ENCODE measurements around the gene THADA. TPM values are rescaled to one million over a fixed set of nuclear protein-coding genes. Genes with fewer than 3 reads are reported as not detected.

THADA gene
- total RNA-seq, 1 donor from 2014 or later = 18.4 TPM

GRCh38 chr2:43518181-43518580 is 77.7 kb downstream of the THADA start:
- intact Hi-C loops (cut with DNase I) = no loop called here
- no peak for DNase-seq (ENCODE audit: low spot score)

- intact Hi-C loops (cut with DNase I) = no loop called here
Measured at GRCh38 chr2:43515807-43516497, 79.9 kb downstream of the THADA start.

GRCh38 chr2:43515248-43515647 is 80.6 kb downstream of the THADA start:
- intact Hi-C loops (cut with DNase I) = no loop called here
- no peak for DNase-seq (ENCODE audit: low spot score)

More at GRCh38 chr2:43515807-43516497, 79.9 kb downstream of the THADA start:
- no peak for DNase-seq (ENCODE audit: low spot score)

GRCh38 chr2:43513796-43514195 is 82.0 kb downstream of the THADA start:
- intact Hi-C loops (cut with DNase I) = no loop called here

GRCh38 chr2:43513216-43513615 is 82.6 kb downstream of the THADA start:
- DNase-seq (ENCODE audit: low spot score) = no peak
- intact Hi-C loops (cut with DNase I) = no loop called here

More at GRCh38 chr2:43513796-43514195, 82.0 kb downstream of the THADA start:
- no peak for DNase-seq (ENCODE audit: low spot score)

GRCh38 chr2:43511199-43511598 is 84.6 kb downstream of the THADA start:
- no peak for DNase-seq (ENCODE audit: low spot score)
- intact Hi-C loops (cut with DNase I) = no loop called here

- no peak for DNase-seq (ENCODE audit: low spot score)
Measured at GRCh38 chr2:43509886-43510285, 86.0 kb downstream of the THADA start.

GRCh38 chr2:43508209-43508608 is 87.6 kb downstream of the THADA start:
- intact Hi-C loops (cut with DNase I) = no loop called here
- DNase-seq (ENCODE audit: low spot score) = no peak

More at GRCh38 chr2:43509886-43510285, 86.0 kb downstream of the THADA start:
- intact Hi-C loops (cut with DNase I) = no loop called here

GRCh38 chr2:43507137-43507536 is 88.7 kb downstream of the THADA start:
- intact Hi-C loops (cut with DNase I) = no loop called here

GRCh38 chr2:43495727-43496126 is 100.1 kb downstream of the THADA start:
- intact Hi-C loops (cut with DNase I) = no loop called here
- DNase-seq (ENCODE audit: low spot score) = no peak

More at GRCh38 chr2:43507137-43507536, 88.7 kb downstream of the THADA start:
- DNase-seq (ENCODE audit: low spot score) = no peak

- no peak for DNase-seq (ENCODE audit: low spot score)
- intact Hi-C loops (cut with DNase I) = no loop called here
Measured at GRCh38 chr2:43493954-43494353, 101.9 kb downstream of the THADA start.

- no peak for DNase-seq (ENCODE audit: low spot score)
- intact Hi-C loops (cut with DNase I) = no loop called here
Measured at GRCh38 chr2:43491065-43491639, 104.7 kb downstream of the THADA start.

GRCh38 chr2:43490252-43490786 is 105.5 kb downstream of the THADA start:
- no peak for DNase-seq (ENCODE audit: low spot score)
- intact Hi-C loops (cut with DNase I) = no loop called here

- intact Hi-C loops (cut with DNase I) = loop anchor here (5.0 kb wide), 1 partner anchor 511 kb away; no protein-coding TSS in a partner anchor
- no peak for DNase-seq (ENCODE audit: low spot score)
Measured at GRCh38 chr2:43488737-43489136, 107.1 kb downstream of the THADA start.

GRCh38 chr2:43486603-43487002 is 109.2 kb downstream of the THADA start:
- DNase-seq (ENCODE audit: low spot score) = no peak
- intact Hi-C loops (cut with DNase I) = loop anchor here (5.0 kb wide), 1 partner anchor 509 kb away; no protein-coding TSS in a partner anchor

- no peak for DNase-seq (ENCODE audit: low spot score)
- intact Hi-C loops (cut with DNase I) = loop anchor here (2.0 to 5.0 kb wide), 8 partner anchors 137 to 656 kb away; no protein-coding TSS in a partner anchor
Measured at GRCh38 chr2:43484323-43484930, 111.4 kb downstream of the THADA start.

- no peak for DNase-seq (ENCODE audit: low spot score)
Measured at GRCh38 chr2:43482961-43483360, 112.9 kb downstream of the THADA start.

GRCh38 chr2:43481927-43482542 is 113.8 kb downstream of the THADA start:
- intact Hi-C loops (cut with DNase I) = loop anchor here (5.0 kb wide), 5 partner anchors 135 to 625 kb away; no protein-coding TSS in a partner anchor
- DNase-seq (ENCODE audit: low spot score) = no peak

More at GRCh38 chr2:43482961-43483360, 112.9 kb downstream of the THADA start:
- intact Hi-C loops (cut with DNase I) = loop anchor here (5.0 kb wide), 5 partner anchors 136 to 626 kb away; no protein-coding TSS in a partner anchor

- intact Hi-C loops (cut with DNase I) = loop anchor here (5.0 kb wide), 5 partner anchors 134 to 624 kb away; no protein-coding TSS in a partner anchor
- no peak for DNase-seq (ENCODE audit: low spot score)
Measured at GRCh38 chr2:43480874-43481273, 115.0 kb downstream of the THADA start.
